Osteoblast (primary cell): ENCODE measurements around the gene PRPF8. TPM values are rescaled to one million over a fixed set of nuclear protein-coding genes. Genes with fewer than 3 reads are reported as not detected.
"Not testable (repeated sequence)": the region's sequence is repeated elsewhere in the genome, so short reads cannot be mapped to it uniquely, and the experiment has no call there.

Source experiments
- DNase-seq: peaks from one replicate; pipeline ENCODE4 v3.0.0; 2011; ENCODE audit warnings: low spot score, mixed read lengths; ENCODE audit not compliant: insufficient read length; ENCODE audit errors: missing footprints
- H2AFZ ChIP-seq: 2 replicates; pipeline ENCODE4 v1.6.0; 2011; ENCODE audit warnings: mild to moderate bottlenecking, low read length
- H3K27ac ChIP-seq: 2 replicates; pipeline ENCODE4 v1.5.1; 2011; ENCODE audit warnings: mild to moderate bottlenecking, low read depth, low read length, moderate library complexity
- H3K27me3 ChIP-seq: 2 replicates; pipeline ENCODE4 v1.6.0; 2012; ENCODE audit warnings: mild to moderate bottlenecking, control low read depth, inconsistent platforms, low read length, moderate library complexity; ENCODE audit not compliant: insufficient read depth
- H3K36me3 ChIP-seq: 2 replicates; pipeline ENCODE4 v1.5.1; 2011; ENCODE audit warnings: mild to moderate bottlenecking, low read length, control low read depth, moderate library complexity; ENCODE audit not compliant: insufficient read depth
- H3K4me1 ChIP-seq: 2 replicates; pipeline ENCODE4 v1.5.1; 2011; ENCODE audit warnings: mild to moderate bottlenecking, low read length, control low read depth, moderate library complexity; ENCODE audit not compliant: insufficient read depth
- H3K4me2 ChIP-seq: 2 replicates; pipeline ENCODE4 v1.6.0; 2011; ENCODE audit warnings: mild to moderate bottlenecking, low read length; ENCODE audit not compliant: insufficient read depth
- H3K4me3 ChIP-seq: fragments of 200-600 bp; sonication (generic); 3 replicates; pipeline ENCODE4 v1.5.1; 2012; ENCODE audit warnings: mild to moderate bottlenecking, low read length, inconsistent platforms; ENCODE audit not compliant: insufficient read depth
- H3K79me2 ChIP-seq: 2 replicates; pipeline ENCODE4 v1.6.0; 2012; ENCODE audit warnings: mild to moderate bottlenecking, low read length, control low read depth, inconsistent platforms; ENCODE audit not compliant: insufficient read depth
- H3K9me3 ChIP-seq: 2 replicates; pipeline ENCODE4 v1.5.1; 2011; ENCODE audit warnings: low read depth, low read length, control low read depth
- H4K20me1 ChIP-seq: 2 replicates; pipeline ENCODE4 v1.6.0; 2012; ENCODE audit warnings: mild to moderate bottlenecking, low read length, control low read depth; ENCODE audit not compliant: insufficient read depth
- CTCF ChIP-seq: IDR thresholded peaks from 2 replicates; pipeline ENCODE4 v1.5.1; 2011; ENCODE audit warnings: mild to moderate bottlenecking, low read depth, low read length, moderate library complexity; ENCODE audit errors: extremely low read depth
- total RNA-seq: library from RNA; depleted of rRNA; stranded (reverse); fragments of >200 nt; gene quantifications from 2 replicates; pipeline ENCODE4 v1.2.3, GENCODE V29; 2012

The PRPF8 gene
- total RNA-seq, 1 donor = 107 TPM

- H3K4me2 ChIP-seq = no peak overlapping the region
- no peak overlapping the region for H3K4me3 ChIP-seq
- H3K27me3 ChIP-seq = no peaks in the 10 kb centered on the region
- peaks cover 76% of the 10 kb centered on the region for H3K36me3 ChIP-seq
- H3K79me2 ChIP-seq = peaks cover 6% of the 10 kb centered on the region
- peaks cover under 1% of the 10 kb centered on the region for H4K20me1 ChIP-seq
- no peak overlapping the region for H2AFZ ChIP-seq
- no peak for TF ChIP-seq CTCF
- no peaks in the 10 kb centered on the region for H3K4me1 ChIP-seq
- no peaks in the 10 kb centered on the region for H3K9me3 ChIP-seq
- no peak for DNase-seq
- no peak overlapping the region for H3K27ac ChIP-seq
These were observed 23.6 kb downstream of the PRPF8 start for GRCh38 chr17:1661045-1661444.

GRCh38 chr17:1658100-1658499 lies 26.6 kb downstream of the PRPF8 start:
- Histone ChIP-seq H3K4me3 (no peak overlapping the region), H3K36me3 (peaks cover 82% of the 10 kb centered on the region), H4K20me1 (no peaks in the 10 kb centered on the region), H3K27me3 (no peaks in the 10 kb centered on the region), H3K27ac (no peak overlapping the region), H3K79me2 (no peaks in the 10 kb centered on the region), H2AFZ (no peak overlapping the region), H3K4me2 (no peak overlapping the region), H3K4me1 (no peaks in the 10 kb centered on the region), H3K9me3 (no peaks in the 10 kb centered on the region)
- TF ChIP-seq CTCF = no peak
- DNase-seq = no peak

- Histone ChIP-seq H3K4me2 (no peak overlapping the region), H3K79me2 (no peaks in the 10 kb centered on the region), H3K36me3 (peaks cover 78% of the 10 kb centered on the region), H3K27ac (no peak overlapping the region), H3K4me3 (no peak overlapping the region), H3K27me3 (no peaks in the 10 kb centered on the region), H2AFZ (no peak overlapping the region), H3K4me1 (peaks cover 7% of the 10 kb centered on the region), H3K9me3 (no peaks in the 10 kb centered on the region), H4K20me1 (no peaks in the 10 kb centered on the region)
- TF ChIP-seq CTCF = no peak
- peak; percentile 44 for DNase-seq
These were observed 30.9 kb downstream of the PRPF8 start for GRCh38 chr17:1653735-1654134.

- H3K36me3 ChIP-seq = peaks cover 69% of the 10 kb centered on the region
- DNase-seq, H3K27me3 ChIP-seq, H2AFZ ChIP-seq, H4K20me1 ChIP-seq, H3K27ac ChIP-seq, H3K4me2 ChIP-seq, H3K9me3 ChIP-seq, H3K4me1 ChIP-seq, H3K4me3 ChIP-seq, H3K79me2 ChIP-seq: not testable (repeated sequence)
These were observed 31.9 kb downstream of the PRPF8 start for GRCh38 chr17:1652794-1653193.

GRCh38 chr17:1651559-1651844 lies 33.2 kb downstream of the PRPF8 start:
- Histone ChIP-seq H2AFZ (no peak overlapping the region), H3K9me3 (no peaks in the 10 kb centered on the region), H3K4me3 (no peak overlapping the region), H3K4me1 (peaks cover 9% of the 10 kb centered on the region), H3K27ac (no peak overlapping the region), H3K4me2 (no peak overlapping the region), H3K79me2 (no peaks in the 10 kb centered on the region), H4K20me1 (no peaks in the 10 kb centered on the region), H3K27me3 (no peaks in the 10 kb centered on the region), H3K36me3 (peaks cover 61% of the 10 kb centered on the region)
- TF ChIP-seq CTCF = no peak
- peak; percentile 21 for DNase-seq
